HFFc6 (cell line): ENCODE measurements around the gene TRAPPC6A. TPM values are rescaled to one million over a fixed set of nuclear protein-coding genes. Genes with fewer than 3 reads are reported as not detected.

Experiments
- DNase-seq: peaks from one replicate; pipeline ENCODE4 v3.0.0-alpha.2; 2018
- H3K27ac Mint-ChIP-seq: 2 replicates; pipeline ENCODE4 v1.8.0; 2020; ENCODE audit warnings: mild to moderate bottlenecking, mixed read lengths
- H3K27me3 Mint-ChIP-seq: 2 replicates; pipeline ENCODE4 v1.8.0; 2021; ENCODE audit warnings: mild to moderate bottlenecking, moderate library complexity, mixed read lengths; ENCODE audit not compliant: insufficient read depth
- H3K36me3 Mint-ChIP-seq: 2 replicates; pipeline ENCODE4 v1.8.0; 2021; ENCODE audit warnings: low read depth, mixed read lengths
- H3K4me1 Mint-ChIP-seq: 2 replicates; pipeline ENCODE4 v1.8.0; 2020; ENCODE audit warnings: low read depth, mixed read lengths
- H3K4me3 Mint-ChIP-seq: 2 replicates; pipeline ENCODE4 v1.8.0; 2020; ENCODE audit warnings: mild to moderate bottlenecking, moderate library complexity, mixed read lengths
- H3K9me3 Mint-ChIP-seq: 2 replicates; pipeline ENCODE4 v1.8.0; 2020; ENCODE audit warnings: mild to moderate bottlenecking, mixed read lengths
- CTCF ChIP-seq: fragments of 200-600 bp; sonication (generic); IDR thresholded peaks from 2 replicates; pipeline ENCODE4 v1.5.0; 2021; ENCODE audit warnings: antibody characterized with exemption, mild to moderate bottlenecking
- total RNA-seq, 6 experiments: library from RNA; stranded (reverse); fragmentation: NEBNext Ultra II Directional; extraction: Animal tissue kit (Norgen Biotek cat#: 25700); gene quantifications; 2 replicates in 1 of 6; 3 replicates in 5 of 6; pipeline ENCODE4 v1.2.3, GENCODE V29; 2021

The TRAPPC6A gene
- total RNA-seq, 6 experiments from 2014 or later, result 3.5 to 6.9 (median 5.2) TPM

- H3K4me1 Mint-ChIP-seq, result peaks cover 11% of the 10 kb centered on the region
- no peaks in the 10 kb centered on the region for H3K9me3 Mint-ChIP-seq
- peaks cover 4% of the 10 kb centered on the region; the same call in 1 of the 2 replicates for H3K36me3 Mint-ChIP-seq
- peaks cover 12% of the 10 kb centered on the region for H3K27me3 Mint-ChIP-seq
- peak overlapping the region; percentile 22; the same call in 1 of the 2 replicates for H3K4me3 Mint-ChIP-seq
- TF ChIP-seq CTCF, result no peak
- DNase-seq, result no peak
- no peak overlapping the region; the same call in 1 of the 2 replicates for H3K27ac Mint-ChIP-seq
Observed at GRCh38 chr19:45152504-45153338, 25.3 kb downstream of the TRAPPC6A start.

- H3K4me1 Mint-ChIP-seq, result peaks cover 11% of the 10 kb centered on the region
- no peak overlapping the region for H3K27ac Mint-ChIP-seq
- DNase-seq, result no peak
- no peaks in the 10 kb centered on the region for H3K9me3 Mint-ChIP-seq
- no peak overlapping the region for H3K4me3 Mint-ChIP-seq
- TF ChIP-seq CTCF, result peak; percentile 25; the same call in 1 of the 2 replicates
- H3K36me3 Mint-ChIP-seq, result peaks cover 4% of the 10 kb centered on the region; the same call in 1 of the 2 replicates
- peaks cover 12% of the 10 kb centered on the region for H3K27me3 Mint-ChIP-seq
Observed at GRCh38 chr19:45151821-45152503, 26.1 kb downstream of the TRAPPC6A start.

- no peak for DNase-seq
- Mint-ChIP-seq H3K4me3 (no peak overlapping the region), H3K4me1 (peaks cover 11% of the 10 kb centered on the region), H3K36me3 (peaks cover 4% of the 10 kb centered on the region; the same call in 1 of the 2 replicates), H3K9me3 (no peaks in the 10 kb centered on the region), H3K27ac (no peak overlapping the region), H3K27me3 (peaks cover 12% of the 10 kb centered on the region)
- no peak for TF ChIP-seq CTCF
Observed at GRCh38 chr19:45151320-45151719, 26.7 kb downstream of the TRAPPC6A start.

- Mint-ChIP-seq H3K4me3 (no peak overlapping the region), H3K27me3 (peaks cover 12% of the 10 kb centered on the region), H3K36me3 (peaks cover 4% of the 10 kb centered on the region; the same call in 1 of the 2 replicates), H3K9me3 (no peaks in the 10 kb centered on the region), H3K27ac (no peak overlapping the region), H3K4me1 (peaks cover 11% of the 10 kb centered on the region)
- no peak for DNase-seq
- no peak for TF ChIP-seq CTCF
Observed at GRCh38 chr19:45150751-45151281, 27.2 kb downstream of the TRAPPC6A start.

- no peak overlapping the region for H3K27ac Mint-ChIP-seq
- H3K27me3 Mint-ChIP-seq, result peaks cover 12% of the 10 kb centered on the region
- H3K4me1 Mint-ChIP-seq, result peaks cover 11% of the 10 kb centered on the region
- H3K4me3 Mint-ChIP-seq, result no peak overlapping the region
- no peaks in the 10 kb centered on the region for H3K9me3 Mint-ChIP-seq
- no peak for DNase-seq
- no peak for TF ChIP-seq CTCF
- peaks cover 4% of the 10 kb centered on the region; the same call in 1 of the 2 replicates for H3K36me3 Mint-ChIP-seq
Observed at GRCh38 chr19:45150180-45150579, 27.9 kb downstream of the TRAPPC6A start.
